Type B pancreatic cell (in vitro differentiated cells): ENCODE measurements around the gene DIP2B. TPM values are rescaled to one million over a fixed set of nuclear protein-coding genes. Genes with fewer than 3 reads are reported as not detected.

Experiments used
- DNase-seq: peaks from one replicate; pipeline ENCODE4 v3.0.0; 2021; ENCODE audit warnings: mixed read lengths; ENCODE audit not compliant: unreplicated experiment; ENCODE audit errors: extremely low spot score
- H3K27ac Mint-ChIP-seq: 2 replicates; pipeline ENCODE4 v1.8.0; 2021; ENCODE audit warnings: mild to moderate bottlenecking, mixed read lengths
- H3K27me3 Mint-ChIP-seq: 2 replicates; pipeline ENCODE4 v1.8.0; 2021; ENCODE audit warnings: mixed read lengths
- H3K36me3 Mint-ChIP-seq: 2 replicates; pipeline ENCODE4 v1.8.0; 2021; ENCODE audit warnings: mixed read lengths
- H3K4me1 Mint-ChIP-seq: one replicate; pipeline ENCODE4 v1.8.0; 2021; ENCODE audit warnings: mixed read lengths; ENCODE audit not compliant: unreplicated experiment
- H3K4me3 Mint-ChIP-seq: 2 replicates; pipeline ENCODE4 v1.8.0; 2021; ENCODE audit warnings: mild to moderate bottlenecking, mixed read lengths
- H3K9me3 Mint-ChIP-seq: 2 replicates; pipeline ENCODE4 v1.8.0; 2021; ENCODE audit warnings: mixed read lengths
- CTCF ChIP-seq: fragments of 200-600 bp; sonication (generic); conservative IDR thresholded peaks from 2 replicates; pipeline ENCODE4 v1.5.0; 2021; ENCODE audit warnings: antibody characterized with exemption, mild to moderate bottlenecking
- total RNA-seq: library from RNA; stranded (reverse); gene quantifications from 2 replicates; pipeline ENCODE4 v1.2.1, GENCODE V29; 2021; ENCODE audit warnings: low replicate concordance

The DIP2B gene
- total RNA-seq, 1 donor from 2014 or later: 27.2 TPM

GRCh38 chr12:50706606-50707005, 201.8 kb downstream of the DIP2B start:
- Mint-ChIP-seq H3K36me3 (peaks cover 28% of the 10 kb centered on the region), H3K9me3 (no peaks in the 10 kb centered on the region), H3K27ac (no peak overlapping the region), H3K27me3 (no peaks in the 10 kb centered on the region), H3K4me3 (no peak overlapping the region), H3K4me1 (no peaks in the 10 kb centered on the region)
- TF ChIP-seq CTCF: no peak
- no peak for DNase-seq

- Mint-ChIP-seq H3K27me3 (no peaks in the 10 kb centered on the region), H3K4me3 (no peak overlapping the region), H3K27ac (no peak overlapping the region), H3K36me3 (peaks cover 28% of the 10 kb centered on the region), H3K9me3 (no peaks in the 10 kb centered on the region), H3K4me1 (no peaks in the 10 kb centered on the region)
- no peak for DNase-seq
- no peak for TF ChIP-seq CTCF
Measured at GRCh38 chr12:50707396-50707795, 202.6 kb downstream of the DIP2B start.

- Mint-ChIP-seq H3K27ac (no peak overlapping the region), H3K4me3 (no peak overlapping the region), H3K9me3 (no peaks in the 10 kb centered on the region), H3K27me3 (no peaks in the 10 kb centered on the region), H3K4me1 (no peaks in the 10 kb centered on the region), H3K36me3 (peaks cover 28% of the 10 kb centered on the region)
- DNase-seq: no peak
- TF ChIP-seq CTCF: no peak
Measured at GRCh38 chr12:50708631-50709030, 203.8 kb downstream of the DIP2B start.

- H3K27ac Mint-ChIP-seq: no peak overlapping the region
- no peaks in the 10 kb centered on the region for H3K4me1 Mint-ChIP-seq
- peaks cover 26% of the 10 kb centered on the region for H3K36me3 Mint-ChIP-seq
- no peaks in the 10 kb centered on the region for H3K27me3 Mint-ChIP-seq
- H3K4me3 Mint-ChIP-seq: no peak overlapping the region
- DNase-seq: no peak
- no peaks in the 10 kb centered on the region for H3K9me3 Mint-ChIP-seq
- TF ChIP-seq CTCF: no peak
Measured at GRCh38 chr12:50711121-50711520, 206.3 kb downstream of the DIP2B start.

GRCh38 chr12:50715174-50715573, 210.4 kb downstream of the DIP2B start:
- no peak overlapping the region for H3K4me3 Mint-ChIP-seq
- TF ChIP-seq CTCF: no peak
- H3K36me3 Mint-ChIP-seq: peaks cover 22% of the 10 kb centered on the region
- H3K9me3 Mint-ChIP-seq: no peaks in the 10 kb centered on the region
- no peaks in the 10 kb centered on the region for H3K27me3 Mint-ChIP-seq
- no peak for DNase-seq
- H3K27ac Mint-ChIP-seq: no peak overlapping the region
- no peaks in the 10 kb centered on the region for H3K4me1 Mint-ChIP-seq

- H3K36me3 Mint-ChIP-seq: peaks cover 32% of the 10 kb centered on the region
- no peaks in the 10 kb centered on the region for H3K4me1 Mint-ChIP-seq
- H3K27me3 Mint-ChIP-seq: no peaks in the 10 kb centered on the region
- no peak overlapping the region for H3K27ac Mint-ChIP-seq
- no peaks in the 10 kb centered on the region for H3K9me3 Mint-ChIP-seq
- no peak for TF ChIP-seq CTCF
- no peak for DNase-seq
- H3K4me3 Mint-ChIP-seq: no peak overlapping the region
Measured at GRCh38 chr12:50718760-50719159, 214.0 kb downstream of the DIP2B start.
